ENCODE data around the gene TBC1D22B.
A peak's percentile ranks its signal among the peaks of the same experiment; 100 is the strongest.

TBC1D22B gene

GRCh38 chr6:37239950-37240713 is 17.4 kb upstream of the TBC1D22B start:
- peak; percentile 87 for DNase-seq

GRCh38 chr6:37241131-37241530 is 16.4 kb upstream of the TBC1D22B start:
- DNase-seq = no peak

- DNase-seq = no peak
Measured at GRCh38 chr6:37241775-37242428, 15.7 kb upstream of the TBC1D22B start.

GRCh38 chr6:37242429-37243052 is 15.0 kb upstream of the TBC1D22B start:
- no peak for DNase-seq

GRCh38 chr6:37243131-37243815 is 14.3 kb upstream of the TBC1D22B start:
- DNase-seq = no peak

GRCh38 chr6:37243816-37244370 is 13.7 kb upstream of the TBC1D22B start:
- no peak for DNase-seq

- DNase-seq = peak; percentile 20
Measured at GRCh38 chr6:37244430-37245310, 12.9 kb upstream of the TBC1D22B start.

GRCh38 chr6:37251211-37251780 is 6.3 kb upstream of the TBC1D22B start:
- no peak for DNase-seq

GRCh38 chr6:37253486-37254007 is 4.0 kb upstream of the TBC1D22B start:
- DNase-seq = no peak

GRCh38 chr6:37254881-37255280 is 2.7 kb upstream of the TBC1D22B start:
- no peak for DNase-seq

GRCh38 chr6:37256692-37257319 is 766 bp upstream of the TBC1D22B start:
- no peak for DNase-seq

- DNase-seq = no peak
Measured at GRCh38 chr6:37257320-37257633, 295 bp upstream of the TBC1D22B start.

GRCh38 chr6:37258405-37259105 is 983 bp downstream of the TBC1D22B start:
- no peak for DNase-seq

- no peak for DNase-seq
Measured at GRCh38 chr6:37259191-37259590, 1.6 kb downstream of the TBC1D22B start.

- DNase-seq = no peak
Measured at GRCh38 chr6:37260040-37260439, 2.5 kb downstream of the TBC1D22B start.

GRCh38 chr6:37260444-37260843 is 2.9 kb downstream of the TBC1D22B start:
- DNase-seq = no peak

GRCh38 chr6:37261198-37261597 is 3.6 kb downstream of the TBC1D22B start:
- no peak for DNase-seq

- no peak for DNase-seq
Measured at GRCh38 chr6:37262446-37263026, 5.0 kb downstream of the TBC1D22B start.

- DNase-seq = no peak
Measured at GRCh38 chr6:37265001-37265400, 7.4 kb downstream of the TBC1D22B start.

- no peak for DNase-seq
Measured at GRCh38 chr6:37265860-37266259, 8.3 kb downstream of the TBC1D22B start.
